PC-9 (cell line): ENCODE measurements around the gene DPP10. TPM values are rescaled to one million over a fixed set of nuclear protein-coding genes. Genes with fewer than 3 reads are reported as not detected.

ENCODE experiments used
- BruUV-seq: library from RNA; stranded (reverse); fragments of 400-500 nt; replicated peaks from 2 replicates; lab custom pipeline; 2021; lab: Mats Ljungman, UMichigan
- CTCF ChIA-PET: fragments of 300-600 bp; sonication (Branson Sonifier 250); formaldehyde crosslinking; loops from one replicate; lab custom pipeline; 2022; ENCODE audit warnings: antibody characterized with exemption; lab: Charles Lee
- POLR2A ChIA-PET: fragments of 300-600 bp; sonication (Branson Sonifier 250); formaldehyde crosslinking; loops from one replicate; lab custom pipeline; 2022; ENCODE audit warnings: antibody characterized with exemption; ENCODE audit not compliant: unreplicated experiment; lab: Charles Lee
- DNase-seq, 2 experiments: peaks; one replicate each; pipeline versions ENCODE4 v3.0.0 to v3.0.0-alpha.2; 2015 to 2022; ENCODE audit warnings: mixed read lengths in 1 of 2
- H2AFZ ChIP-seq: fragments of 200-600 bp; sonication (generic); 2 replicates; pipeline ENCODE4 v1.8.1; 2017; ENCODE audit warnings: antibody characterized with exemption
- H3F3A ChIP-seq: fragments of 200-600 bp; sonication (generic); 2 replicates; pipeline ENCODE4 v1.8.1; 2017; ENCODE audit warnings: antibody characterized with exemption, mild to moderate bottlenecking, low read depth; ENCODE audit not compliant: insufficient read depth
- H3K27ac ChIP-seq: fragments of 200-600 bp; sonication (generic); 2 replicates; pipeline ENCODE4 v1.6.1; 2016; ENCODE audit warnings: mixed run types
- H3K27me3 ChIP-seq: fragments of 200-600 bp; sonication (generic); 2 replicates; pipeline ENCODE4 v1.6.1; 2016; ENCODE audit warnings: low read depth, mixed run types; ENCODE audit not compliant: insufficient read depth
- H3K36me3 ChIP-seq: fragments of 200-600 bp; sonication (generic); 2 replicates; pipeline ENCODE4 v1.6.1; 2016; ENCODE audit warnings: low read depth, mixed run types
- H3K4me1 ChIP-seq: fragments of 200-600 bp; sonication (generic); replicated peaks from 2 replicates; pipeline ENCODE4 v1.6.1; 2016; ENCODE audit warnings: mixed run types; ENCODE audit not compliant: insufficient read depth
- H3K4me2 ChIP-seq: fragments of 200-600 bp; sonication (generic); 2 replicates; pipeline ENCODE4 v1.6.1; 2017; ENCODE audit warnings: mixed run types
- H3K4me3 ChIP-seq: fragments of 200-600 bp; sonication (generic); 2 replicates; pipeline ENCODE4 v1.6.1; 2016; ENCODE audit warnings: mixed run types
- H3K79me2 ChIP-seq: fragments of 200-600 bp; sonication (generic); 2 replicates; pipeline ENCODE4 v1.6.1; 2017; ENCODE audit warnings: low read depth, mixed run types
- H3K9me2 ChIP-seq: fragments of 200-600 bp; sonication (generic); 2 replicates; pipeline ENCODE4 v1.8.1; 2017; ENCODE audit warnings: mild to moderate bottlenecking; ENCODE audit not compliant: insufficient read depth
- H3K9me3 ChIP-seq: fragments of 200-600 bp; sonication (generic); 2 replicates; pipeline ENCODE4 v1.8.1; 2016; ENCODE audit warnings: low read depth; ENCODE audit not compliant: insufficient read depth
- H4K20me1 ChIP-seq: fragments of 200-600 bp; sonication (generic); 2 replicates; pipeline ENCODE4 v1.8.1; 2017; ENCODE audit not compliant: insufficient read depth
- EZH2 ChIP-seq: fragments of 200-600 bp; sonication (generic); IDR thresholded peaks from 2 replicates; pipeline ENCODE4 v1.8.0; 2017; ENCODE audit warnings: antibody characterized with exemption, low read depth
- intact Hi-C: fragments of 100-400 bp; cut with micrococcal nuclease; formaldehyde crosslinking; loops from one replicate; pipeline ENCODE4 v1.10.0; 2022; ENCODE audit not compliant: unreplicated experiment
- total RNA-seq: library from RNA; stranded (reverse); gene quantifications from 2 replicates; pipeline ENCODE4 v1.2.3, GENCODE V29; 2021
- TF ChIP-seq, protein P1 (sequence below): fragments of 200-600 bp; sonication (generic); conservative IDR thresholded peaks from 2 replicates; pipeline ENCODE4 v1.6.1; 2017; ENCODE audit warnings: mixed run types, antibody characterized with exemption, mild to moderate bottlenecking, moderate library complexity

DPP10 gene
- total RNA-seq, 1 experiment from 2014 or later, result not detected

DNA sequence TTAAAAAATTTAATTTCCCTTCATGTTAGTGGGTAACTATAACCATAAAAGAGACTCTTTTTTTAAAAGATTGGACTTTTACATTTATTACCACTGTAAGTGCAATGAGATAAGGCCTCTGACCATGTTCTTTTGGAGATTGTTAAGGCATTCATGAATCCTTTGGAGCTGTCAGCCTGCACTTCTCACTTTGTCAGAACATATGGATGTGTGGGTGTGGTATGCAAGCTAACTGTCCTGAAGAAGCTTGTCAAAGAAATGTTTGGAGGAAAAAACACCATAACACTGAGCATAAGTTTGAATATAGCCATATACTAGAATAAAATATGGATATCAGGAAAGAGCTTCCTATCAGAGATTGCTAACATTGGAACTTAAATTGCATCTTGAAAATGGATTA is 754.1 kb downstream of the DPP10 start:
- no peak for DNase-seq
- no peak for TF ChIP-seq EZH2
- TF ChIP-seq, protein P1, sequence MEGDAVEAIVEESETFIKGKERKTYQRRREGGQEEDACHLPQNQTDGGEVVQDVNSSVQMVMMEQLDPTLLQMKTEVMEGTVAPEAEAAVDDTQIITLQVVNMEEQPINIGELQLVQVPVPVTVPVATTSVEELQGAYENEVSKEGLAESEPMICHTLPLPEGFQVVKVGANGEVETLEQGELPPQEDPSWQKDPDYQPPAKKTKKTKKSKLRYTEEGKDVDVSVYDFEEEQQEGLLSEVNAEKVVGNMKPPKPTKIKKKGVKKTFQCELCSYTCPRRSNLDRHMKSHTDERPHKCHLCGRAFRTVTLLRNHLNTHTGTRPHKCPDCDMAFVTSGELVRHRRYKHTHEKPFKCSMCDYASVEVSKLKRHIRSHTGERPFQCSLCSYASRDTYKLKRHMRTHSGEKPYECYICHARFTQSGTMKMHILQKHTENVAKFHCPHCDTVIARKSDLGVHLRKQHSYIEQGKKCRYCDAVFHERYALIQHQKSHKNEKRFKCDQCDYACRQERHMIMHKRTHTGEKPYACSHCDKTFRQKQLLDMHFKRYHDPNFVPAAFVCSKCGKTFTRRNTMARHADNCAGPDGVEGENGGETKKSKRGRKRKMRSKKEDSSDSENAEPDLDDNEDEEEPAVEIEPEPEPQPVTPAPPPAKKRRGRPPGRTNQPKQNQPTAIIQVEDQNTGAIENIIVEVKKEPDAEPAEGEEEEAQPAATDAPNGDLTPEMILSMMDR, result no peak

GRCh38 chr2:115199966-115200365 is 757.5 kb downstream of the DPP10 start:
- H2AFZ ChIP-seq, result no peak overlapping the region
- intact Hi-C loops, result no loop called here

More for the DNA sequence above, 754.1 kb downstream of the DPP10 start:
- ChIA-PET CTCF (no interaction called here), POLR2A (no interaction called here)
- H3K36me3 ChIP-seq, result no peaks in the 10 kb centered on the region
- no peak overlapping the region for H2AFZ ChIP-seq
- no TSS peak for BruUV-seq
- no peaks in the 10 kb centered on the region for H4K20me1 ChIP-seq
- intact Hi-C loops, result no loop called here
- H3K9me2 ChIP-seq, result no peaks in the 10 kb centered on the region
- no peaks in the 10 kb centered on the region for H3K79me2 ChIP-seq
- no peak overlapping the region for H3K4me2 ChIP-seq
- no peaks in the 10 kb centered on the region for H3K4me1 ChIP-seq
- no peaks in the 10 kb centered on the region for H3F3A ChIP-seq
- H3K27me3 ChIP-seq, result peaks cover 25% of the 10 kb centered on the region; the same call in 1 of the 2 replicates
- H3K9me3 ChIP-seq, result no peaks in the 10 kb centered on the region
- no peak overlapping the region for H3K4me3 ChIP-seq
- no peak overlapping the region for H3K27ac ChIP-seq

GRCh38 chr2:115201386-115201785 is 758.9 kb downstream of the DPP10 start:
- BruUV-seq, result no TSS peak

More at GRCh38 chr2:115199966-115200365, 757.5 kb downstream of the DPP10 start:
- POLR2A ChIA-PET, result no interaction called here
- H3K4me2 ChIP-seq, result no peak overlapping the region
- H3K4me3 ChIP-seq, result no peak overlapping the region
- no peaks in the 10 kb centered on the region for H3K9me3 ChIP-seq
- H3K4me1 ChIP-seq, result no peaks in the 10 kb centered on the region
- no peaks in the 10 kb centered on the region; the same call in 1 of the 2 replicates for H3K9me2 ChIP-seq
- H3K27ac ChIP-seq, result no peak overlapping the region
- H3K36me3 ChIP-seq, result no peaks in the 10 kb centered on the region
- H3F3A ChIP-seq, result no peaks in the 10 kb centered on the region
- H4K20me1 ChIP-seq, result no peaks in the 10 kb centered on the region
- no TSS peak for BruUV-seq
- peaks cover 8% of the 10 kb centered on the region; the same call in 1 of the 2 replicates for H3K27me3 ChIP-seq
- TF ChIP-seq, protein P1, result no peak
- no peak for TF ChIP-seq EZH2
- no peaks in the 10 kb centered on the region for H3K79me2 ChIP-seq
- no peak for DNase-seq
- CTCF ChIA-PET, result no interaction called here

More at GRCh38 chr2:115201386-115201785, 758.9 kb downstream of the DPP10 start:
- DNase-seq, result no peak
- Histone ChIP-seq H3K4me2 (no peak overlapping the region), H3K27ac (no peak overlapping the region), H3K36me3 (no peaks in the 10 kb centered on the region), H3K9me2 (no peaks in the 10 kb centered on the region; the same call in 1 of the 2 replicates), H4K20me1 (no peaks in the 10 kb centered on the region), H3K79me2 (no peaks in the 10 kb centered on the region), H3K9me3 (no peaks in the 10 kb centered on the region), H3K4me3 (no peak overlapping the region), H3F3A (no peaks in the 10 kb centered on the region), H3K4me1 (no peaks in the 10 kb centered on the region), H3K27me3 (peaks cover 5% of the 10 kb centered on the region; the same call in 1 of the 2 replicates), H2AFZ (no peak overlapping the region)
- CTCF ChIA-PET, result no interaction called here
- TF ChIP-seq, protein P1, result no peak
- TF ChIP-seq EZH2, result no peak
- intact Hi-C loops, result no loop called here
- POLR2A ChIA-PET, result no interaction called here
